Activated CD4-positive, CD25-positive, alpha-beta regulatory T cell (primary cell): ENCODE measurements around the gene PHLDA1.

Experiments used
- DNase-seq, 4 experiments: peaks; one replicate each; lab custom pipeline; 2025; lab: John Stamatoyannopoulos, UW

PHLDA1 gene

DNA sequence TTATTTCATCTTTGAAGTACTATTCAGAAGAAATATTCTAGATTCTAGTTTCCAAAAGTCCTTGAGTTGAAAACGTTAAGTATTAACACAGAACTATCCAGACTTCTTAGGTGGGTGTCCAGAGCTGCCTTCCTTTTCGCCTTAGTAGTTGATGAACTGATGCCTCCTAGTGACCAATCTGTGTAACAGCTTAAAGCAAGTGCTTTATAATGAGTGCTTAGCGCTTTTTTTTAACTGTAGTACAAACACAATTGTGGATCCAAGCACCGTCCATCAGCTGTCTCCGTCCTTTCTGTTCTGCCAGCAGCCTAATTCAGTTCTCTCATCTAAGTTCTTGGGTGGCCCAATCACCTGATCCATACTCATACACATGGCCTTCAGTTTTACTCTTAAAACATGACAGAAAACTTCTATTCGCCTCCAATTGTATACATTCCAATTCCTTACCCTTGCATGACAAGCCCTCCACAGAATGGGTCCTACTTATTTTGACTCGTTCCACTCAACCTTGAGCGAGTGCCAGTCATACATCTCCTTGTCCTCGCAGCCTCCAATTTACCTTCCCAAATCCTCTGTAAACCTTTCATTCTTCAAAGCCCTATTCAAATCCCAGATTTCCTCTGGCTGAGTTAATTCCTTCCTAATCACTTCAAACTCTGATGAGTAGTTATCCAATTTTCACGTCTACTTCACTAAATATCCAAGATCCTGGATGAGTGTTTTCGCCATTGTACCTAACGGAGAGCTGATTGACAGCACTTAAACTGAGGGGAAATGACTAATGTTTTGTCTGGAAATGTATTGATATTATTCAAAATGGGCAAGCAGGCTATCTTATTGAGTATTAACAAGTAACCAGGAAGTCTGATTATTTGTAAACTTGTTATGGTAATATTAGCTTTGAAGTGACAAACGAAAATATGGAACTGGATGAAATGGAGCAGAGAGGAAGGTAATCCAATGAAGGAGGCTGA lies 5.8 kb upstream of the PHLDA1 start:
- peak in 1 of 4 experiments; percentile 6 for DNase-seq

DNA sequence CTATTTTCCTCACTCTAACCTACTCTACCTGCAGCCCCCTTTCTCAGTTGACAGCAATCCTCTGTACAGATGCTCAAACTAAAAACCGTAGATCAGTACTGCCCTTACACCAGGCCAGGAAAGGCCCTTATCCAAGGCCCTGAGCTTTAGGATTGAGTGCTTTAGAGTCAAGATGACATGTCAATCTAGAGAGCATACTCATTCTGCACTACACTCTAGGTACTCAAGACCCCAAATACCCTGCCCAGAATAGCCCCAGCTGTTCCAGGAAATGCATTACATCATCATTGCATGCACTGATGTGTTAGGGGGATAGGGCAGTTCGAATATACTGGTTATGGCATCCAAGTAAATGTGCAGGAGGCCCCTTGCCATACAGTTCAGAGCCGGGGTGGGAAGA lies 3.5 kb upstream of the PHLDA1 start:
- DNase-seq, result no peak

GRCh38 chr12:76033081-76034011 lies 1.8 kb upstream of the PHLDA1 start:
- DNase-seq, result no peak

DNA sequence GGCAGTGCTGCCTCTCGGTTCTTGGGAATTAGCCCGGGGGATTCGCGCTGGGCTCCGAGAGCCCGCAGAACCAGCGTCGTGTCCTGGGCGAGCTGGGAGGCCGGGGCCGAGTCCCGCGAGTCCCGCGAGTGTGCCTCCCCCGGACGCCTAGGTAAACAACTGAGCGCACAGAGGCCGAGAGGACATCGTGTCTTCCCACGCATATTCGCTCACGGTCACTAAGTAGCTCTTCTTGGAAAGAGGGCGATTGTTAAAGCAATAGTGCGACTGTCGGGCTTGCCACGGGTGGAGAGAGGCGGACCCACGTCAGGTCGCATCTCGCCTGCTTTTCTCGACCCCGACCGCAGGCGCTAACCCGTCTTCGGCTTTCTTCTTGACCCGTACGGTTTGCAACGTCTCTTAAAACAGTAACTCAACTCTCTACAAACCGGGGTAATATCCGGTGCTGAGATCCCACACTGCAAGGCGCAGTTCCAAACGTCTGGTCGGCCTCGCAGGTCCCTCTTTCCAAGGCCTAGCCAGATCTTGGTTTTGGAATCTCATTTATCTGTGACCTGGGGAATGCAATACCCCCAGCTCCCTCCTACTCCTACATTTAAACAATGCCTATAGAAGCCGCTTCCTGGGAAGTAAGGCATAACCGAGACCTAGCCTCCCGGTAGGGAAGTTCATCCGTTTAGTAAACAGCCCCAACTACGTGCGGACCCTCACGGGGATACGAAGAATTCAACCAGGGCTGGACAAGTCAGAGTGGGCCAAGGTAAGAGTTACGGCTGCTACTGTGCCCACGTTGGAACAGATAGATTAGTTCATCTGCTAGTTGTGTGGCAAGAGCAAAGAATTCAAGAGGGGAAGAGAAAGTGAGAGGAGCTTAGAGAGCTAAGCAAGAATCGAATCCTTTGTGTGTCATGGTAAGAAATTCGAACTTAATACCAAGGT lies 736 bp upstream of the PHLDA1 start:
- peak in 2 of 4 experiments; percentile 28 to 30 for DNase-seq

- no peak for DNase-seq
Measured at GRCh38 chr12:76031081-76031413, 529 bp downstream of the PHLDA1 start.

GRCh38 chr12:76030341-76031080 lies 1.1 kb downstream of the PHLDA1 start:
- peak in 2 of 4 experiments; percentile 8 to 29 for DNase-seq

- no peak for DNase-seq
Measured at GRCh38 chr12:76029982-76030340, 1.6 kb downstream of the PHLDA1 start.

DNA sequence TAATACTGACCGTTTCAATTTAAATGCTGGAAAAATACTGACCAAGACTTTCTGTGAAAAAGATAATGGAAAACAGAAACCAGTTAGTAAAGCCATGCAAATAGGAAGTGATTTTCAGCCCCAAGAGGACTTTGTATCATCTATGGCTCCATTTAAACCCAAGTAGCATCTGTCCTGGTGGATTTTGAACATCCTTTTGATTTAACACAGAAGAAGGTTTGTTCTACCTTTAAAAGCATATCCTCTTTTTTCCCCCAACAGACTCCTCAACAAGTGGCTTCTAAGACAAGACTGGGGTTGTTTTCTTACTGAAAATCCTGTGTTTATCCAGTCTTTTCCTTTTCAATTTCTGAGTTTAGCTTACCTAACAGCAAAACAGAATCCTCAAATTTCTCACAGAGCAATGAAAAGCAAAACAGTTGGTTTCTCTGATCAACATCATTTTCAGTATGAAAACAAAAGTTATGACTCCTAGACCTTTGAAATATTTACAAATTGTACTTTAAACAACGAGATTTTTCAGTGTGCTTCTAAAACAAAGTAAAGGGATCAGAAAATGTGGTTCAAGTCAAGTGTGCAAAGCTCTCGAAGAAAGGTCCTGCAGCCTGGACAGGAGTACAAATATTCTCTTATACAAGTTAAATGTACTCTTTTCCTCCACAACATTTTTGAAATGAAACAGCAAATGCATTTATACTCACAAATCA lies 2.9 kb downstream of the PHLDA1 start:
- no peak for DNase-seq

GRCh38 chr12:76026643-76027063 lies 4.9 kb downstream of the PHLDA1 start:
- no peak for DNase-seq

DNA sequence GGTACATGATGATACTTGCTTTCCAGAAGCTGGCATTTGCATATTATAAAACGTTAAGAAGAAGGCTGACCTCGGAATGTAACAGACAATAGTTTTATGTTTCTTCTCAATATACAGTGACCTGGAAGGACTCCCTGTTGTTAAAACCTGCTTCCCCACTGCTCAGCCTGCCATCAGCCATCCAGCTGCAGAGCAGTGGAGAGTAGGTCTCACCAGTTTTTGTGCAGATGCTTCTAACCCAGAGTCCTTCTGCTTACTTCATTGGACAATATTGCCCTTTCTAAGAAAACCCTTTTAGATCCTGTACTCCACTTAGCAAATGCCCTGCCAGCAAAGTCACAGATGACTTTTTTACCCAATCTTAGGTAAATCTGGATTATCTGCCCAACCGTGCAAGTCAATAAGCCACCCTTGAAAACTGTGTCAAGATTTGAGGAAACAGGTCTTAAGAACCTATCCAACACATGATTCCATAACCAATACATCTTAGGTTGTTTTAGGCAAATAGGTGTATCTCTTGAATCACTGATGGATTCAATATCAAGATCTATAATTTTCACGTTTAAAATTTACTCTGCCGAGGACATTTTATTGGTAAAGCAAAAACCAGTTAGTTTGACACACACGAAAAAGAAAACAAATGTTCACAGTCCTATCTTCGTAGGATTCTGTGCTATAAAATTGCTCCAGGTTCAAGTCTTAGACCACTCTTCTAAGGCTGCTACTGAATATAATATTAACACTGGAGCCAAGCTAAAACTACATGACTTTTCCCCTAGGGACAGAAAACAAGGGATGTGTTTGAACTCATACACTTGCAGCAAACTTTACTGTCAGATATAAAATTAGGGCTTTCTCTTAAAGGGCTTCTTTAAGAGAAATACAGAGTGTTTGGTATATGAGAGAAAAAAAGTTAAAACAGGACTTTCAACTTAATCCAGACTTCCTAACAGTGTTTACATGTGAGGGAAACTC lies 5.7 kb downstream of the PHLDA1 start:
- DNase-seq, result no peak

GRCh38 chr12:76024942-76025600 lies 6.5 kb downstream of the PHLDA1 start:
- no peak for DNase-seq

GRCh38 chr12:76024102-76024781 lies 7.3 kb downstream of the PHLDA1 start:
- DNase-seq, result no peak

- no peak for DNase-seq
Measured at GRCh38 chr12:76023069-76023690, 8.4 kb downstream of the PHLDA1 start.

DNA sequence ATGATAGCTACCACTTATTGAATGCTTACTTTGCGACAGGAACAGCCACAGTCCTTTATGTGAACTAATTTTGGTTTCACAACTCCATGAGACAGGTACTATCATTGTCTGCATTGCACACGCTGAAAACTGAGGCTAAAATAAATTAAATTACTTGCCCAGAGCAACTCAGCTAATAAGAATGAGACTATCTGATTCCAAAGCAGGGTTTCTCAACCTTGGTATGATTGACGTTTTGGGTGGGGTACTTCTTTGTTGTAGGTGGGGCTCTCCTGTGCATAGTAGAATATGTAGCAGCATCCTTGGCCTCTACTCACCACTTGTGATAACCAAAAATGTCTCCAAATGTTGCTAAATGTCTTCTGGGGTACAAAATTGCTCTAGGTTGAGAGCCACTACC lies 9.1 kb downstream of the PHLDA1 start:
- no peak for DNase-seq

DNA sequence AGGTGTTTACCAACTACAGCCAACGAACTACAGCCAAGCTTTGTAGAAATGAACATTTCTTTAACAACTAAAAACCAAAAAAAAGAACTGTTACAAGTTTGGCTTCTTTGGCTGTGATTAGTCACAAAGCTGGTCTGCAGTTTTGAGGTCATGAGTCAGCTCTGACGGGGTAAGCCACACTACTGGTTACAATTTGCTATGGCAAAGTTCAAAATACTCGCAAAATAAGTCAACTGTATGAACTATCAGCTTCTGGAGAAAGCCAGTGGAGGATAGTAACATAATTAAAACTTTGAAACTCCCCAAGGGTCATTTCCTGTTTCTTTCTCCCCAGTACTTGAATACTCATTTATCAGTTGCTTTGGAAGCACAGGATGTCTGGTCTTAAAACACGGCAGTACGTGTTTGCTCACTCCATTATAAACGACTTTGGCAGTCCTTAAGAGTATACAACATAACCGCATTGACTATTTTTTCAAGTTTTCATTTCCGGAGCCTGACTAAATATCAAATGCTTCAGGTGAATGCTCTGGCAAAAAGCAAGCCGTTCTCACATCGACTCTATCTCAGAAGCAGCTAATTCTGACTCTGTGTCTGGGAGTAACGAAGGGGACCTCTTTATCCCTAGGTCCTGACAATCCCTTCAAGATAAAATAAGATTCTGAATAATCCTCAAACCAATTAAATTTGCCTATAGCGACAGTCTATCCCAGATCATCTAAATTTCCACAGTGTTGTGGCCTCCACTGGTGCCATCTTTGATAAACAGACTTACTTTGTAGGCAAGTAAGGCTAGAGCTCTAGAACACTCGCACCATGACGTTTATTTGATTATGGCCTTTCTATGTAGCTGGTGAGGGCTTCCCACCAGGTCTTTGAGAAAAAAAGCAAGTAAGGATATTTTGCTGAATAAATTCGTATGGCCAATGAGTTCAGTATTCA lies 10.6 kb downstream of the PHLDA1 start:
- peak; percentile 6 to 39 (median 13) for DNase-seq

DNA sequence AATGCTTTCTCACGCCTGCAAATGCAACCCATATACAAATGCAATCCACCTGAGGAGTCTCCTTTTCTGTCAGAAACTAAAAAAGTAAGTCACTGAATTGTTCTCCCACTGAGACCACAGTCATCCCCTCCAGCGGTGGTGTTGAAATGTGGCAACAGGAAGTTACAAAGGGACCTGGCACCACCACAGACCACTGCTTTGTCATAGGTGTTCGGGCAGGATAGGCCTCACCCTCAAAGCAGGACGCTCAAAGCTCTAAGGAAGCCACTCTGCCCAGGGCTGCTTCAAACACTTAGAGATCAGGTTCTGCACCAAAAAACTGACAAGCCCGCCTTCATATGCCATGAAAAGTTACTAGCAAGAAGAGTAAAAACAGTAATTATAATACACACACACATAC lies 11.3 kb downstream of the PHLDA1 start:
- peak; percentile 5 to 47 (median 24) for DNase-seq
